ENCODE data around the gene LRP10. TPM values are rescaled to one million over a fixed set of nuclear protein-coding genes. Genes with fewer than 3 reads are reported as not detected.

LRP10 gene
- total RNA-seq, 1 experiment from 2014 or later = 61.1 TPM

DNA sequence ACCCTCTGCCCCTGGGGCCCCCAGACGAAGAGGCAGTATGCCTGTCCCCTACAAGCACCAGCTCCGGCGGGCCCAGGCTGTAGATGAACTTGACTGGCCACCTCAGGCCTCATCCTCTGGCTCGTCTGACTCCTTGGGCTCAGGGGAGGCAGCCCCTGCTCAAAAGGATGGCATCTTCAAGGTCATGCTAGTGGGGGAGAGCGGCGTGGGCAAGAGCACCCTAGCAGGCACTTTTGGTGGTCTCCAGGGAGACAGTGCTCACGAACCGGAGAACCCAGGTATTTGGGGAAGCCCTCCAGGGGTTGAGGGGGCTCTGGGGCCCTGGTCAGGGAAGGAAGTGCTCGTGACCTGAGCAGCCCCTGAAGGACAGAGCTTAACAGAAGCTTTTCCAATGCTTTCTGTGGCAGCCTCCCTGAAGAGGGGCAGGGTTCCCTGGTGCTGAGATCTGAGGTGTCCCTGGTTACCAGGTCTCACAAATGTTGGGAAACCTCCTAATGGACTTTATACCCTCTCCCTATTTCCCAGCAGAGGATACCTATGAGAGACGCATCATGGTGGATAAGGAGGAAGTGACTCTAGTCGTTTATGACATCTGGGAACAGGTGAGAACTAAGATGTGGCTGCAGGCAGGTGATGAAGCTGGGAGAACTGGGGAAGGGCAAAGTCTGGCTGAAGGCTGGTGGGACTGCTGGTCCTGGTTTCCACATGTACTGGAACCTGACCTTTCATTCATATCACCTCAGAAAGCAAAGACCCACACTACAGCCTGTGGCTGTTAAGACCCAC is 13.4 kb downstream of the LRP10 start:
- no peak for DNase-seq (ENCODE audit: low spot score)

- no peak for DNase-seq (ENCODE audit: low spot score)
Measured at GRCh38 chr14:22885975-22886374, 14.4 kb downstream of the LRP10 start.

- peak; percentile 73 for DNase-seq (ENCODE audit: low spot score)
Measured at GRCh38 chr14:22886500-22887259, 15.1 kb downstream of the LRP10 start.

- peak; percentile 73 for DNase-seq (ENCODE audit: low spot score)
Measured at GRCh38 chr14:22887260-22887989, 15.9 kb downstream of the LRP10 start.

GRCh38 chr14:22887990-22888378 is 16.4 kb downstream of the LRP10 start:
- DNase-seq (ENCODE audit: low spot score) = no peak

DNA sequence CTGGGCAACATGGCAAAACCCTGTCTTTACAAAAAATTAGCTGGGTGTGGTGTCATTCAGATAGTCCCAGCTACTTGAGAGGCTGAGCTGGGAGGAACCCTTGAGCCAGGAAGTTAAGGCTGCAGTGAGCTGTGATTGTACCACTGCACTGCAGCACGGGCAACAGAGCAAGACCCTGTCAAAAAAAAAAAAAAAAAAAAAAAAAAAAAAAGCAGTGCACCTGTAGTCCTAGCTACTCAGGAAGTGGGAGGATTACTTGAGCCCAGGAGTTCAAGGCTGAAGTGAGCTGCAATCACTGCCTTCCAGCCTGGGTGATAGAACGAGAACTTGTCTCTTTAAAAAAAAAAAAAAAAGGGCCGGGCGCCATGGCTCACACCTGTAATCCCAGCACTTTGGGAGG is 17.1 kb downstream of the LRP10 start:
- DNase-seq (ENCODE audit: low spot score) = no peak

GRCh38 chr14:22890416-22890815 is 18.9 kb downstream of the LRP10 start:
- DNase-seq (ENCODE audit: low spot score) = no peak

GRCh38 chr14:22892488-22892887 is 20.9 kb downstream of the LRP10 start:
- no peak for DNase-seq (ENCODE audit: low spot score)

DNA sequence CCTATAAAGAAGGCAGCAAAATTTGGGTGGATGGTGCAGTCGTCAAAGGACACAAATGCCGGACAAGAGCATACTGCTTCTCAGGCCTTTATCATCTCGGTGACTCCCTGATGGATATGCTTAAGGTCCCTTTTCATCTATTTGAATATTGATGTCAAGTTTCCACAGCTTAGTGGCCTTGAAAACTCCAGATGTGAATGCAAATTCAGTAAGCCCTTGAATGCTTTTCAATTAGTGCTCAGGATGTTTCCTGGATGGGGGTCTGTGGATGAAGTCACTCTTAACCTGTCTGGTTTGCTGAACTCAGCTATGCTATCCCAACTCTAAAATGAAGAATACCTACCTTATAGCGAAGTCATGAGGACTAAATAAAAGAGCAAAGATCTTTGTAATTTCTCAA is 22.2 kb downstream of the LRP10 start:
- DNase-seq (ENCODE audit: low spot score) = no peak

DNA sequence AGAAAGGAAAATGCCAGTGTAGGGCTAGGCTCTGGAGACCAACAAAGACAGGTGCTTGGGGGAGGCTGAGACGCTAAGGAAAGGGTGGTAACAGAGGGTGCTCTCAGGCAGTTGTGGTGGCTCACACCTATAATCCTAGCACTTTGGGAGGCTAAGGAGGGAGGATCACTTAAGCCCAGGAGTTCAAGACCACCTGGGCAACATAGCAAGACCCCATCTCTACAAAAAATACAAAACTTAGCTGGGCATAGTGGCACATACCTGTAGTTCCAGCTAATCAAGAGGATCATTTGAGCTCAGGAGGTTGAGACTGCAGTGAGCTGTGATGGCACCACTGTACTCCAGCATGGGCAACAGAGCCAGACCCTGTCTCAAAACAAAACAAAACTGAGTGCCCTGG is 23.9 kb downstream of the LRP10 start:
- DNase-seq (ENCODE audit: low spot score) = no peak

DNA sequence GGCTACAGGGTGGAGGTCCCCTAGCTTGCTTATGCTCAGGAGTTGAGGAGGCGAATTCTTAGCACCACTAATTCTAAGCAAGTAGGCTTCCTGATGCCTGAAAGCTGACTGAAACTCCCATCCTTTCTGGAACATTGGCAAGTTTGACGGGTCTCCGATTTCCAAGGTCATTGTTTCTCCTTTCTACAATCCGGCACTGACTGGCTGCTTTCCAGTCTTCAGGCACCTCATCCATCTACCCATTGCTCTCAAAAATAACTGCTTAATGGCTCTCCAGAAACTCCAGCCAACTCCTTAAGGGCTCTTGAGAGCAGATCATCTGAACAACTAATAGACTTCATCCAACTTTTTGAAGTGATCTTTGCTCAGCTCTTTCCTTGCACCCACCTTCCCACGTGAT is 24.8 kb downstream of the LRP10 start:
- DNase-seq (ENCODE audit: low spot score) = no peak

- no peak for DNase-seq (ENCODE audit: low spot score)
Measured at GRCh38 chr14:22896760-22897159, 25.2 kb downstream of the LRP10 start.

DNA sequence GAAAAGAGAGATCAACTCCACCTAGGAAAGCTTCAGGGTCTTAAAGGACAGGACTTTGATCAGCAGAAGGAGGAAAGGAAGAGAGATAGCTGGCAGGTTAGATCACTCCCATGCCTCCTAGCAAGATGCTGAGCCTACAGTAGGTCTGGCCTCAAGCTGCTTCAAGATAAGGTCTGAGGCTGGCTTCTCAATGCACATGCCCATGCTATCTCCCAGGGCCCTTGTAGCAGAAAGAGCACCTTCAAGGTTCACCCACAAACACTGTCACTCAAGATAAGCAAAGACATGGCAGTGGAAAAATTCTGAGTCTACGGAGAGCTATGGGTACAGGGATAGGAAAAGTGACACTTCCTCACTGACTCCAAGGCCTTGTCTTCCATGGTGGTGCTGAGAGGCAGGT is 25.8 kb downstream of the LRP10 start:
- no peak for DNase-seq (ENCODE audit: low spot score)

DNA sequence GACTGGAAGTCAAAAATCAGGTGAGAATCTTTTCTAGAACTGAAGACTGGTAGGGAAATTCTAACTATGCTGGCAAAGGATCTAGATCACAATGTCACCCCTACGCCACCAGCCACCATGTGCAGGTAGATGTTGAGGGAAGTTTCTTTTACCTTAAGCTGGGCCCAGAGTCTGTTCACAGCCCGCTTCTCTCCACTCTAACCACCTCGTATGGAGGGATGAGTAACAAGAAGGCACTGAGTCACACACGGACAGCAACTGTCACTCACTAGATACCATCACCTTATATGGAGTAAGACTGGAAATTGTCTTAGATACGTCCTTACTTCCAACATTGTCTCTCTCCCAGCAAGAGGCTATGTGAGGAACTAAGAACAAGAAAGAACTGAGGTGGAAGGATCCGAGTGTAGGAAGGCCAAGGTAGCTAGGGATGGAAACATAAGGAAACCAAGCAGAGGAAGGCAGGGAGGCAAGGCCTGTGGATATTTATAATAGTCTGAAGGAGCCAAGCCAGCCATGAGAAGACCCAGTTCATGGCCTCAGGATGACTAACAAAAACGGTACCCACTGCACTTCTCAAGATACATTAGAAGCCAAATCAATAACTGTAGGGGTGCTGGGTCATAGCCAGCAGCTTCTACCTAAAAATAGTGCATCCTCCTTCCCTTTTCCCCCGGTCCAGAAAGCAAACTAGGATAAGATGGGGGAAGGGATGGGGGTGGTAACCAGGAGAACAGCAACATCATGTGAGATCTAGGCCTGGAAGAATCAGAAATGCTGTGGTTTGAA is 27.0 kb downstream of the LRP10 start:
- DNase-seq (ENCODE audit: low spot score) = no peak

GRCh38 chr14:22900081-22900799 is 28.7 kb downstream of the LRP10 start:
- peak; percentile 77 for DNase-seq (ENCODE audit: low spot score)

DNA sequence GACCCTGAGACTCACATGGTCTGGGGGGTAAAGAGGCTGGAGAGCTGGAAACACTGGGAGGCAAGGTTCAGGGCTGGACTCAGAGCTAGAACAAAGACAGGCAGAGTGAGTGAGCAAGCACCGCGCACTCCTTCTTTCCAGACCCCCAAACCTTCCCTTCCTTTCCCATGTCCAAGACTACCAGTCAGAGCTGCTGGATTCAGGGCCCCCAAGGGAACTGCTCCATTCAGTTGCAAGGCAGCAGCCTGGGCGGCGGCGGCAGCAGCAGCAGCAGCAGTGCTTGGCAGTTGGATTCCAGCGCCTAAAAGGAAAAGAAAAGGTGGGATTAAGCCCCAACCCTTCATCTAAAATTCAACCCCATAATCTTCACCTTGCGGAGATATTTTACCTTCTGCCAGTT is 30.3 kb downstream of the LRP10 start:
- DNase-seq (ENCODE audit: low spot score) = no peak

- DNase-seq (ENCODE audit: low spot score) = no peak
Measured at GRCh38 chr14:22903742-22904087, 32.2 kb downstream of the LRP10 start.

DNA sequence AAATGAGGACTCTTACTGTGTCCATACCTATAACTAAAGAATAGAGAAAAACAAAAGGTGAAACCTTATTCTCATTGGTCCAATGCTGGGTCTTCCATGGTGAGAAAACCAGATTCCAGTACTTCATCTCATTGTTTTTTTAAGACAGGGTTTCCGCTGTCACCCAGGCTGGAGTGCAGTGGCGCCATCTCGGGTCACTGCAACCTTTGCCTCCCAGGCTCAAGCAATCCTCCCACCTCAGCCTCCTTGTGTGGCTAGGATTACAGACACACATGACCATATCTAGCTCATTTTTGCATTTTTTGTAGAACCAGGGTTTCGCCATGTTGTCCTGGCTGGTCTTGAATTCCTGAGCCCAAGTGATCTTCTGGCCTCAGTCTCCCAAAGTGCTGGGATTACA is 34.1 kb downstream of the LRP10 start:
- DNase-seq (ENCODE audit: low spot score) = no peak

- no peak for DNase-seq (ENCODE audit: low spot score)
Measured at GRCh38 chr14:22906073-22906472, 34.5 kb downstream of the LRP10 start.

DNA sequence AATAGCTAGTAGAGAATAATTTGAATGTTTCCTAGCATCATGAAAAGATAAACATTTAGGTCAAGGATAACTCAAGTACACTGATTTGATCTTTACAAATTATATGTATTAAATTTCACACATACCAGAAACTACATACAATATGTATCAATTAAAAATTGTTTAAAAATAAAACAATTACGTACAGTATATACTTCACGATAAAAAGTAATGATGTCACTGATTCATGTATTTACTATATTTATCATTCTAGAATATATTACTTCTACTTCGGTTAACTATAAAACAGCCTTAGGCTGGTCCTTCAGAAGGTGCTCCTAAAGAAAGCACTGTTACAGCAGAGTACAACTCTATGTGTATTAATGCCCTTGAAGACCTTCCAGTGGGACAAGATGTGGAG is 35.9 kb downstream of the LRP10 start:
- no peak for DNase-seq (ENCODE audit: low spot score)

GRCh38 chr14:22908601-22909000 is 37.1 kb downstream of the LRP10 start:
- DNase-seq (ENCODE audit: low spot score) = no peak

All from HT-29 (cell line).